K562 (cell line): Measurements from ENCODE around the gene GARIN1A. TPM values are rescaled to one million over a fixed set of nuclear protein-coding genes. Genes with fewer than 3 reads are reported as not detected.
A peak's percentile ranks its signal among the peaks of the same experiment; 100 is the strongest.

Source experiments
- MGA ChIP-seq: fragments of 450-650 bp; IDR thresholded peaks from 2 replicates; pipeline ENCODE4 v1.6.1; 2016; ENCODE audit warnings: mild to moderate bottlenecking, moderate library complexity
- MITF ChIP-seq: IDR thresholded peaks from 2 replicates; pipeline ENCODE4 v1.6.1; 2014; ENCODE audit warnings: antibody characterized with exemption
- NKRF ChIP-seq: fragments of 450-650 bp; IDR thresholded peaks from 2 replicates; pipeline ENCODE4 v1.6.1; 2016; ENCODE audit warnings: borderline replicate concordance
- PML ChIP-seq: IDR thresholded peaks from 2 replicates; pipeline ENCODE4 v1.6.1; 2012; ENCODE audit warnings: low read length, inconsistent platforms
- PPARD ChIP-seq: fragments of 250-450 bp; sonication (Bioruptor Pico); IDR thresholded peaks from 2 replicates; pipeline ENCODE4 v1.8.0; 2022; ENCODE audit warnings: inconsistent platforms, mild to moderate bottlenecking, moderate library complexity
- TBL1XR1 ChIP-seq, 2 experiments: IDR thresholded peaks; 2 replicates each; pipeline ENCODE4 v1.6.1; 2012; ENCODE audit warnings: improper control_type of control experiment in 2 of 2, low read length in 2 of 2, mild to moderate bottlenecking in 1 of 2
- VEZF1 ChIP-seq: fragments of 200-800 bp; sonication (Bioruptor generic); IDR thresholded peaks from 2 replicates; pipeline ENCODE4 v1.6.1; 2017; ENCODE audit warnings: missing genetic modification characterization, missing compliant biosample characterization
- polyA plus RNA-seq, 8 experiments: library from polyadenylated mRNA; depleted of rRNA in 4 of 8; stranded (reverse) in 5 of 8; unstranded in 3 of 8; fragments of >200 nt; fragmentation: Nextera tagmentation in 2 of 8; fragmentation: Illumina TruSeq in 1 of 8; extraction: Ambion mirVana in 2 of 8; extraction: Trizol in 1 of 8; gene quantifications; 2 replicates each; pipeline versions ENCODE4 v1.2.1 to v1.2.3, GENCODE V29; 2011 to 2014; ENCODE audit warnings: inconsistent platforms in 1 of 8, missing spikeins in 1 of 8
- total RNA-seq, 7 experiments: library from RNA; depleted of rRNA in 6 of 7; stranded (reverse); fragments of >200 nt in 6 of 7; fragmentation: Illumina TruSeq in 2 of 7; extraction: Trizol in 2 of 7; gene quantifications; 2 replicates each; pipeline versions ENCODE4 v1.2.1 to v1.2.3, GENCODE V29; 2011 to 2021; ENCODE audit warnings: low replicate concordance in 1 of 7

Gene GARIN1A
- total and polyA plus RNA-seq, 9 of the 15 experiments (the other 6 are each of a cell fraction or from before 2014, with no cell fraction given): 0.01 to 0.41 (median 0.04) TPM; not detected in 3

- TF ChIP-seq PPARD (CRISPR knock-in tag) (no peak), NKRF (peak; percentile 60), MITF (peak; percentile 50), PML (peak; percentile 64; the same call in 1 of the 2 replicates), TBL1XR1 (IDR thresholded peaks at IDR 0.05; ENCODE audit: low read length in 2 of 2) (peak; percentile 42 to 71; a peak in 2 of 4 replicates), VEZF1 (CRISPR knock-in tag) (peak; percentile 53; the same call in 1 of the 2 replicates), MGA (peak; percentile 65)
Measured at GRCh38 chr7:128697302-128697905, 25.3 kb downstream of the GARIN1A start (continued).
